Stimulated activated CD8-positive, alpha-beta memory T cell treated with anti-CD3 and anti-CD28 coated beads, Interleukin-4, amount 100 ng/mL, for 1 hour (primary cell): ENCODE results near the gene IQCE.
"Not testable (repeated sequence)": the region's sequence is repeated elsewhere in the genome, so short reads cannot be mapped to it uniquely, and the experiment has no call there.

Source experiments
- DNase-seq, 2 donors: peaks; one replicate each; pipeline ENCODE4 v3.0.0-alpha.2; 2020; ENCODE audit warnings: low read depth in 2 of 2, low spot score in 1 of 2

IQCE gene

DNA sequence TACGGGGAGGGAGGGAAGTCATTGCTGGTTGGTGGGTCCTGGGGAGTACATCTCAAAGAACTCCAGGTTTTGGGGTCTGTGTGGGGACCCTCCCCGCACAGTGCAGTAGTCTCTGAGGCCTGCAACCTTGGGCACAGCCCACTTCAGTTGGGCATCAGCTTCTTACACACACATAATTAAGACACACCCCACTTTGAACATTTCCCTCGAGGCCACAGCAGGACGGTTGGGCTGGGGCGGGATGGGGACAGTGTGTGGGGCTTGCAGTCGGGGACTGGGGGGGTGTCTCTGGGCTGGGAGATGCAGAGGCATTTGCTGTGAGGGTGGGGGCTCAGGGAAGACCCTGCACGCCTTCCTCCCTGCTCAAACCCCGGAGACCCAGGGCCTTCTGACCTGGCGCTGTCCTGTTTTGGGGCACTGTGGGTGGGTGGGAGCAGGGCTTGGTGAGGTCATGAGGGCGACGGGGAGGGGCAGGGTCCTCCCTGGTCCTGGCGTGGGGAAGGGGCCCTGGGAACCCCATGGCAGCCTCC lies 38.0 kb upstream of the IQCE start:
- DNase-seq, result no peak

DNA sequence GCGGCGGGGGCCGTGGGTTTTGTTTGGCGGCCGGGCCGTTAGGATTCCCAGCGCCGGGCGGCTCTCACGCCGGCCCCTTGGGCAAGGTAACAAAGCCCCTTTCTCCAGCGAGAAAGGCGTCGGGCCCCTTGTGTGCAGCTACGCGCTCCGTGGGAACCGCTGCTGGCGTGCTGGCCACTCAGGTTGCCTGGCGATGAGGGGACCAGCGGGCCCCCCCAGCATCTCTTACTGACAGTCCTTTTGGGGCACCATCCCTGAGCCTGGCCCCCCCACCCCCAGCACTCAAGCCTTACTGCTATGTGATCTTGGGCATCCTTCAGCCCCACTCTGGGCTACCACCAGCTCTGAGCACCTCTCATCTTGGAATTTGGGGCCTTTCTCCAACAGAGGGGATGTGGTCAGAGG lies 37.4 kb upstream of the IQCE start:
- DNase-seq, result no peak

DNA sequence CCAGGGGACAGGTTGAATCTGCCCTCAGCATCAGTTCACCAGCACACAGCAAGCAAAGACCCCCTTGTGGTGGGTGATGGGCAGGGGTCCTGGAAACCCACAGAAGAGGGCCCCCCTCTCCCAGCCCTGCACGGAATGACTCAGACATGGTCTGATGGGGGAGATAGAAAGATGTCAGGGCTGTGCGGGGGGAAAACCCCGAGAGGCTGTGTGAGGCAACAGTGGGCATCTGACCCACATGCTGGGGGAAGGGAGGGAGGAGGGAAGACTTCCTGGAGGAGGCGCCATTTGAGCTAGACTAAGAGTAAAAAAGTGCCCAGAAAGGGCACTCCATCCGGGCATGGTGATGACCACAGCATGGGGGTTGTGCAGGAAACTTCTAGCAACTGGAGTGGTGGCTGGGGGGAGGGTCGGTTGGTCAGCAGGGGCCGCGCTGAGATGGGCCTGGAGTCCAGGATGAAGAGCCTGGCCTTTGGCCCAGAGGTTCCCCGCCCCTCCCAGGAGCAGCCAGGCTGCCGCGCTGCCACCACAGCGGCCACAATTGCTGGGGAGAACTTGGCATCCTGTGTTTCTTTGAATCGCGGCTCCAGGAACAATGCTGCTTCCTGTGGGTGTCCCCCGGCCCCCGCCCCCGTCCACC lies 36.7 kb upstream of the IQCE start:
- peak in 1 of 2 donors; percentile 54 for DNase-seq

DNA sequence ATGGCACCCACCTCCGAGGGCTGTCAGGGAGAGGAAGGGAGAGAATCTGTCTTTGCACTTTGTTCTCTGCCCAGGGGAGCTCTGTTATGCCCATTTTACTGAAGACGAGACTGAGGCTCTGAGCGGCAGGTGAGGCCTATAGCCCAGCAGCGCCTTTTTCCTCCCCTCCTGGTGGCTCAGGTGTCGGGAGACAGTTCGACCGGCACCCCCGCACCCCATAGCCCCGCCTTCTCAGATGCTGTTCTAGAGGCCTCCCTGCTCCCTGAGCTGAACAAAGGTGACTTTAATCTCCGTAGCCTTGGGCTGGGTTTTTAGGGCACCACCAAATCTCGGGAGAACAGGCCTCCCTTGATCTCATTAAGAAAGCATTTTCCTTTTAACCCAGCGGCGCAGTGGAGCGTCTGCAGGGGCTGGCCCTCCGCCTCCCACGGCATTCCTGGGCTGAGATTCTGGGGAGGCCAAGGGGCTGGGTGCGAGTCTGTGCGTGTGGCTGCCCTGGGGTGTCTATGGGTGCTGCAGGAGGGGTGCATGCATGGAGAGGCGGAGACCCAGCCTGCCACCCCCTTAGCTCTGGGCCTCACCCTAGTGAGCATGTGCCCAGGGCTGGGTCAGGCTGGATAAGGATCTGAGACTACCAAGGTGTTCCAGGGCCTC lies 35.9 kb upstream of the IQCE start:
- DNase-seq, result no peak

DNA sequence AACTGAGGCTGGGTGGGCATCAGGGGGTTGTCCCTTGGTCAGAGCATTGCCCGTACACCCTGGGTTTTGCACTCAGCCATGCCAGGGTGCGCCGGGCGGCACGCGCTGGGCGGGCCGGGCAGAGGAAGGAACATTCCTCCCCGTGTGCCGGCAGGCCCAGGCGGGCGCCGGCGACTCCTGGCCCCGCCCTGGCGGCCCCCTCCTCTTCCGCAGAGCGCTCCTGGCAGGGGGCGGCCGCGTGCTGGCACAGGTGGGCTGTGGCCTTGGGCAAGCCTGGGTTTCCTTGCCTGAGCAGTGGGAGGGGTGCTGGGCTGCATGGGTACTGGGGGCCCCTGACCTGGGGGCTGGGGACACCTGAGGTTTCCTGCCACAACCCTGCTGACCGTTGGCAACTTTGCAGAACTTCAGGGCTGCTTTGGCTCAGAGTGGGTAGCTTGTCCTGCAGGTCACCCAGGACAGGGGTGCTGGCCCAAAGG lies 35.3 kb upstream of the IQCE start:
- no peak for DNase-seq

DNA sequence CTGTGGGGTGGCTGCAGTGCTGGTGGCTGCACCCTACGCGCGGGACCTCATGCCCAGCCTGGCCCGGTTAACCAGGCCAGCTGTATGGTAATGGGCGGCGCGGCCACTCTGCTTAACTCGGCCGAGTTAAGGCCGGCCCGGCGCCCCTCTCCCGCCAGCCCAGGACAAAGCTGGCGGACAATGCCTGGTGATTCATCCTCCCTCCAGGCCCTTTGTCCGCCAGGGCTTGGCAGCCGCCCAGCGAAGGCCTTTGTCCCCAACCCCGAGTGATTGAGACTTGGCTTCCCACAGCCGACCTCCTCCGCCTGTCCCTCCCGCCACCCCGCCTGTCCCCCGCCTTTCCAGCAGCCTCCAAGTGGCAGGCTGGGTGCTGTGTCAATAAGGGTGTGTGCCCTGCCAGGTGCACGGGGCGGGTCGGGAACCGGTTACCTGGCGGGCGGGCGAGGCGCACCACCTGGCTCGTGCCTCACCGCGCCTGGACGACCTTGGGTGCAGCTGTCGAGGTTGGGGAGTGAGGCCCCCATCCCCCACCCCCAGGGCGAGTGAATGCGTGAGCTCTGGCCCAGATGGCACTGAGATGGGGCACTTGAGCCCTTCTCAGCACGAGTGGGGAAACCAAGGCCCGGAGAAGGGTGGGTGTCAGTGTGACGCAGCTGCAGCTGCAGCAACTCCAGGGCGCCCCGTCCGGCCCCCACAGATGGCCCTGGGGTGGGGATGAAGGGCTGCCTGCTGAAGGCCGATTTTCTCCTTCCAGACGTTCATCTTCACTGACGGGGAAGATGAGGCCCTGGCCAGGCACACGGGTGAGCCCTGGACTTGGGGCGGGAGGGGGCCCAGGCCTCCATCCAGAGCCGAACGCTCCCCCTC lies 34.6 kb upstream of the IQCE start:
- DNase-seq, result no peak

DNA sequence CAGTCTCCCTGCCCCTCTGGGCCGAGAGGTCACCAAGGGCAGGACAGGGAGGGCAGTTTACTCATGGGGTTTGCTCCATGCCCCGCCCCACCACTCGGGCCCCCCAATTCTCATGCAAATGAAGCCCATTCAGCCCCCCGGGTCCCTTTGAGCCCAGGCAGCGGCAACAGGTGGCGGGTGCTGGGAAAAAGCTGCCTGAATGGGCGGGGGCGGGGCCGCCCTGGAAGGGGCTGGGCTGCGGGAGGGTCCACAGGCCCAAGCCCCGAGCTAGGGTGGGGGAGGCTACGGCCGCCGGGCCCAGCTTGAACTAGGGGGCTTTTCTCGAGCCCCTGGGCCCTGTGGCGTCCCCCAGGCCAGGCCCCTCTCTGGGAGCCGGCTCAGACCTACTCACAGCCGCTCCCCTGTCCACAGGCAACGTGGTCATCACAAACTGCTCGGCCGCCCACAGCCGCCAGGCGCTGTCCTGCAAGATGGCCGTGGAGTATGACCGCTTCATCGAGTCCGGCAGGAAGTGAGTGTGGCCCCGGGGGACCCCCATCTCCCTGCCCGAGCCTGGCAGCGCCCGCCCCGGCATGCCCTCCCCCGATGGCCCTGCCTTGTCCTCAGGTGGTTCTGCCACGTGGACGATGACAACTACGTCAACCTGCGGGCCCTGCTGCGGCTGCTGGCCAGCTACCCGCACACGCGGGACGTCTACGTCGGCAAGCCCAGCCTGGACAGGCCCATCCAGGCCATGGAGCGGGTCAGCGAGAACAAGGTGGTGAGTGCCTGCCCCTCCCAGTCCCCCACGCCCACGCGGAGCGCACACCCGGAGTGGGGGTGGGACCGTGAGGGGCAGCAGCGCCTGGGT lies 33.7 kb upstream of the IQCE start:
- no peak for DNase-seq

DNA sequence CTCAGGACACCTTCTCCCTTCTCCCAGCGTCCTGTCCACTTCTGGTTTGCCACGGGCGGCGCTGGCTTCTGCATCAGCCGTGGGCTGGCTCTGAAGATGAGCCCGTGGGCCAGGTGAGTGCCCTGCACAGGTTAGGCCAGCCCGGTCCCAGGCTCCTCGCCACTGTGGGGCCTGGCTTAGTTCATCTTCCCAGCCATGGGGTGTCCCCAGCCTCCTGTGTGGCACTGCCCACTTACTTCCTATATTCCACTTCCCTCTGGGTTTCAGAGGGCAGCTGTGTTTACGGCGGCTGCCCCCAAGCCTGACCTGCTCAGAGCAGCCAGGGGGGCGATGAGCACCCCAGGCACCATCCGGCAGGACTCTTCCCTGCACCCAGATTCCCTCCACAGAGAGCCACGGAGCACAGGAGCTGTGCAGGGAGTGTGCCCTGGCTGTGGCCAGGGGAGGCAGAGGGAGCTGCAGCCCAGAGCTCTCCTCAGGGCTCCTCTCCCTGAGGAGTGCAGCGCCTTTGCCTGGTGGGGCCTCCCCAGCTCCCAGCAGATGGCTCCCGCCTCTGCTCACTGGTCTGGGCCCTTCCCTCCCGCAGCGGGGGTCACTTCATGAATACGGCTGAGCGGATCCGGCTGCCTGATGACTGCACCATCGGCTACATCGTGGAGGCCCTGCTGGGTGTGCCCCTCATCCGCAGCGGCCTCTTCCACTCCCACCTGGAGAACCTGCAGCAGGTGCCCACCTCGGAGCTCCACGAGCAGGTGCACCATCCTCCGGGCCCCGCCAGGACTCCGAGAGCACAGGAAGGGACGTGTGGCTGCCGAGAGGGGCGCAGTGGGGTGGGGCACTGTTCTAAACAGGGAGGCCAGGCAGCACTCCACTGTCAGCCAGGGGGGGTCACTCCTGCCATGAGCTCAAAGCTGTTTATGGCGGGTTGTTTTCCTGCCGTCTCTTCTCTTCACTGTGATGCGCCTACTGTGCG lies 32.8 kb upstream of the IQCE start:
- DNase-seq, result no peak

DNA sequence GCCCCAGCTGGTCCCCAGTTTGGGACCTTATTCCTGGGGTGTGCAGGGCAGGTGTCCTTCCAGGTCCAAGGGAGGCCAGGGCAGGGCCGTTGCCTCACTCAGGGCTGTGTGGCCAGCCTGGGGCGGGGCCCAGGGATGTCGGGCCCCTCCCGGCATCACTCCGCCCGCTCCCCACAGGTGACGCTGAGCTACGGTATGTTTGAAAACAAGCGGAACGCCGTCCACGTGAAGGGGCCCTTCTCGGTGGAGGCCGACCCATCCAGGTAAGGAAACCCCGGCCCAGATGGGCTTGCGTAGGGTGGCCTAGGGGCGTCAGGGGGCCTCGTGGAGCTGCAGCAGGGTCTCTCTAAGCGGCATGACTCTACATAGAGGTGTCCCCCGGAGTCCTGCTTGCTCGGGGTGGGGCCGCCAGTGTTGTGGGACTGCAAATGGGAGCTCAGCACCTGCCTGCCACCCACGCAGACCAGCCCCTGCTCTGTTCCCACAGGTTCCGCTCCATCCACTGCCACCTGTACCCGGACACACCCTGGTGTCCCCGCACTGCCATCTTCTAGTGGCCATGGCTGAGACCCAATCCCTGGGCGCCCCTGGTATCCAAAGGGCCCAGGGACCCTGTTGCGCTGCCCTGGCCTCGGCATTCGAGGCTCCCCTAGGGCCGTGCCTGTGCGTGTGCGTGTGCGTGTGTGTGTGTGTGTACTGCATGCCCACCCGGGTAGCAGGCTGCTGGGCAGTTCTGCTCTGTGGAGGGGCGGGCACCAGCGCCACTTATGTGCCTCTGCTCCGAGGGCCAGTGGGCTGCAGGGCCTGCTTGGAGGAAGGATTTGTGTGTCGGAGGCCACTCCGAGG lies 31.9 kb upstream of the IQCE start:
- DNase-seq, result no peak

DNA sequence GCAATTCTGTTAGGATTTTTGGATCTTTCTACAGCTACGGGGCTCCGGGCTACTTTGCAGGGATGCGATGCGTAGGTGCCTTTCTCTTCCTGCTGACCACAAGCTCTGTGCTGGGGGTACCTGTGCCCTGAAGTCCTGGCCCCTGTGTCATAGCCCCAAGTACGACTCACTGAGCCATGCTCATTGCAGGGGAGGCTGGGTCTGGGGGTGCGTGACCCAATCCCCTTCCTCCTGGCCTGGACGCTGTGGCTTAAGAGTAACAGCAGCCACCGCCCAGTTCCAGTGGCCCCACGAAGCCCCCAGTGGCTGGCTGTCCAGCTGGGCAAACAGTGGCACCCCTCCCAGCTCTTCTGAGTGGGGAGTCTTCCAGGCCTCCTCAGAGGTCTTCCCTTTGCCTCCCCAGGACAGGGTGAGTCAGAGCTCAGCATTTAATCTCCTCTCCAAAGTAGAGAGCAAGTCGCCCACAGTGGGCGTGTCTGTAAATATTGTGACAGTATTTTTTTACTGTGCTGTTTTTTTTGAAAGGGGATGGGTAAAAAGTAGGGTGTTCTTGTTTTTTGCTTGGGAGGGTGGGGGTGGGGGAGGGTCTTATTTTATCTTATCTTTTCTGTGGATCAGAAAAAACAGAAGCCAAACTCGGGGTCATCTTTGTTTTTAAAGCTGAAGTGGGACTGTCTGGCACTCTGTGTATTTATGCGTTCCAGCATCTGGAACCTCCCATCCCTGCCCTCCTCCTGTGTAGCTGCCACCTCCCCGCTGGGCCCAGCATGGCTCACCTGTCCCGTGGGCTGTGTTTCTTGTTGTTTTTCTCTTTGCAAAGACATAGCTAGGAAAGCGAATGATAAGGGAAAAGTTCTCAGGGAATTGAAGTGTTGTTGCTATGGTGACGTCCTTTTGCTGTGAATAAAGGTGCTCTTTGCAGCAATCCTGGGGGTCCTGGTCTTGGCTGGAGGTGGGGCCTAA lies 31.0 kb upstream of the IQCE start:
- DNase-seq, result no peak

DNA sequence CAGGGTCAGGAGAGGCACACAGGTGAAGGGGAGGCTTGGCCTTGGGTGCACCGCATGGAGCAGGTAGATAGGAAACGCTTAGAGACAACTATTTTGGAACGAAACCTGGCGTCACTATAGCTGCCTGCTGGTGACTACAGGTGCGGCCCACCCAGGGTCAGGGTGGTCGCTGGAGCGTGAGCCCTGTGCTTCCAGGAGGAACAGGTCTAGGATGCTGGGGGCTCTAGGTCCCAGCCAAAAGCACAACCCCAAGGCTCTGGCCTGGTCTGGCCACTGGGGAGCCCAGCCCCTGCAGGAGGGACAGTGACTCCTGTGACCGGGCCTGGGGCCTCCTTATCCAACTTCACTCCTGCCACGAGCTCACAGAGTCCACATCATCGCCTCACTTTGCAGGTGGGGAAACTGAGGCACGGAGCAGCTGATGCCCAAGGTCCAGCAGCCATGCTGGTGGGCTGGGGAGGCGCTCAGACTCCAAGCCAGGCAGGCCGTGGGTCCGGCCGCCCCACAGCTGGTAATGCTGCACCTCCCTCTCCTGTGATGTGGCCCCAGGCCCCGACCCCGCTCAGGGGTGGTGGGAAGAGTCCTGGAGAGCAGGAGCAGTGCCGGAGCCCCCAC lies 30.2 kb upstream of the IQCE start:
- DNase-seq, result no peak

DNA sequence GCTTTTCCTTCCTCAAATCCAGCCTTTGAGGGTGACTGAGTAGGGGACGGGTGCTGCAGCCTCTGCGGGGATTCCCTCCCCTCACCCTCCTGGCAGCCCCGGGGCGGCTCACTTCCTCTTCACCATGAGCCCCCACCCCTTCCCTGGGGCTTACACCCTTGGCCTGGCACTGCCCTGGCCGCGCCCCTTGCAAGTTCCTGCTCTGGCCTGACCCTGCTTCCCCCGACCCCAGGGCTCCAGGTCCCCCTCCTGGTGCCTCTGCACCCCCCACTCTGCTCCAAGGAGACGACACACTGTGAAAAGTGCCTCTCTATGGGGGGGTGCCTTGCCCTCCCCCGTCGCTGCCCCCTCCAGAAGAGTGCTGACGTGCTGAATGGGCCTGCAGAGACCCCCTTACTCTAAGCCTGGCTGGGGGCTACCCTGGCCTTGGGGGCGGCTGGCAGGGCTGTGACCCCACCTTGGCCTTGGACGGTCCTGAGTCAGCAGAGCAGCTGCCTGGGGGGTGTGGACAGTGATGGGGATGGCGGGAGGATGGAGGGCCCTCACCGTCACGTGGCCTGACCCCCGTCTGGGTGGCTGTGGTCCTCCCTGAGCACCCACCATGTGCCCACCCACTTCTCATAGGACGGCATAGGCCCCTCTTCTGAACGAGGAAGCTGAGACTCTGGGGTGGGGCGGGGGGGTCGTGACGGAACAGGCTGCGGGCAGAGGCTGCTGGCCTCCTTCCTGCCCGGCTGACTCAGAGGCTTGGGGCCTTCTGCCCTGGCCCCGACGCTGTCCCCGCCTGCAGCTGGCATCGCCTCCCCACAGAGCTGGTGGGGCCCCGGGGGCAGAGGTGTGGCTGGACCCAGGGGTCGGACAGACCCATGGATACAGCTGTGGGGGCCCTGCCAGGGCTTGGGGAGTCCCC lies 29.4 kb upstream of the IQCE start:
- no peak for DNase-seq

DNA sequence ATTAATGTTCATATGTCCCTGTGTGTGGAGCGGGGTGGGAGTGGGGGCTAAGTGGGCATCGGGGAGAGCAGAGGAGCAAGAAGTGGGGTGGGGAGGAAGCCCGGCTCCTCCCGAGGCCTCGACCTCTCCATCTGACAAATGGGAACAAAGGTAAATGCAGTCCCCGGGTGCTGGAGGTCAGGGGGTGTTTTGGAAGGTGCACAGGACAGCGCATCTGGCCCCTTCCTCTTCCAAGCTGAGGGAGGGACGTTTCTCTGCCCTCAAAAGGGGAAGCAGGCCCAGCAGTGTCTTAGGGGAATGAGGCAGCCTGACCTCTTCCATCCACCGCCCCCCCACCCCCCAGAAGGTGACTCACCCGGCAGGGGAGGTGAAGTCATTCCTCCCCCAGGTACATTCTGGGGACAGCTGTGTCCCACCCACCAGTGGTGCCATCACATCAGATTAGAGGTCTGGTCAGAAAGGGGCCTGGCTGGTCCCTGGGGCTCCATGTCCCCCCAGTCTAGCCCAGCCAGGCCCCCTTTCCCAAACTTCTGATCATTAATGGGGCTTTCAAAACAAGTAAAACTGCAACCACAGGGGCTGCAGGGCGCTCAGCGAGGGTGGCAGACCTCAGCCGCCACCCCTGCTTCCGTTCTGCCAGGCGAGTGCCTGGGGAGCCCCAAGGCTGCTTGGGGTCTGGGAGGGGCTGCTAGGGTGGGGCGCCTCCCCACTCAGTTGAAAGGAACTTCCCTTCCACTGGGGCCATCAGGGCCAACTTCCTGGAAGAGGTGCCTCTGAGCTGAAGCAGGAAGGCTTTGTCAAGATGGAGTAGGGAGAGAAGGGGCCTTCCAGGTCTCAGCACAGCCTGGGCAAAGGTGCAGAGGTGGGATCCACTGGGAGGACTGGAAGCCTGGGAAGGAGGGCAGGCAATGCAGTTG lies 28.4 kb upstream of the IQCE start:
- DNase-seq, result peak in 1 of 2 donors; percentile 61

DNA sequence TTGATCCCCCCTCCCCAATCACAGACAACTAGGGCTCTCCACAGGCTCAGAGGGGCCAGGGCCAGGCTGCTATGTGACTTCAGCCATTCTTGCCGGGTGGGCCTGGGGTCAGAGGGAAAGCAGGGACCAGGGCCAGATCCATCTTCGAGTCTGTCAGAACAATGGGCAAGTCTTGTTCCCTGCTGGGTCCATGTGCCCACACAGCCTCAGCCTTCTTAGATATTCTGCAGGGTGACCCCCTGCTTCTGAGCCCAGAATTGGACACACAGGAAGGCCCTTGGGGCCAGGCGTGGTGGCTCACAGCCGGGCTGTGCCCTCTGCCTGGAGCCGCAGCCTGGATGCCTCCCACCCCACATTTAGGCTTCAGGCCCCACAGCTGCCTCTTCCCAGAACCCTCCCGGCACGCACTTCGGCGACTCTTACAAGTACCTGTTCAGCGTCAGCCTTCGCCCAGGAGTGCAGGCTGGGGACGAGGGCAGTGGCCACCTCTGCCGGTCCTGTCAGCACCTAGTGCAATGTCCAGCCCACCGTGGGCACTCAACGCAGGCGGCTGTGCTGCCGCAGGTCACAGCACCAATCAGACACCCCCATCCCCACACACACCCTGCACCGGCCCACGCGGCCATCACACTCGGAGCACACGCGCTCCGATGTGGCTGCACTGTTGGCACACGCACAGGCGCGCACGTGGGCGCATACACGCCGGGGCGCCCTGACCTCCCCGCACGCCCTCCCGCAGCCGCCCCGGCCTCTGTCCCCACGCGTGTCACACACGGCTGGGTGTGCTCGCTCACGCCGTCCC lies 27.6 kb upstream of the IQCE start:
- not testable (repeated sequence) for DNase-seq
